NCI-H2171 (cell line): ENCODE measurements around the gene IP6K3.
A peak's percentile ranks its signal among the peaks of the same experiment; 100 is the strongest.

Source experiments
- DNase-seq: peaks from one replicate; lab custom pipeline; 2025; lab: John Stamatoyannopoulos, UW

IP6K3 gene

DNA sequence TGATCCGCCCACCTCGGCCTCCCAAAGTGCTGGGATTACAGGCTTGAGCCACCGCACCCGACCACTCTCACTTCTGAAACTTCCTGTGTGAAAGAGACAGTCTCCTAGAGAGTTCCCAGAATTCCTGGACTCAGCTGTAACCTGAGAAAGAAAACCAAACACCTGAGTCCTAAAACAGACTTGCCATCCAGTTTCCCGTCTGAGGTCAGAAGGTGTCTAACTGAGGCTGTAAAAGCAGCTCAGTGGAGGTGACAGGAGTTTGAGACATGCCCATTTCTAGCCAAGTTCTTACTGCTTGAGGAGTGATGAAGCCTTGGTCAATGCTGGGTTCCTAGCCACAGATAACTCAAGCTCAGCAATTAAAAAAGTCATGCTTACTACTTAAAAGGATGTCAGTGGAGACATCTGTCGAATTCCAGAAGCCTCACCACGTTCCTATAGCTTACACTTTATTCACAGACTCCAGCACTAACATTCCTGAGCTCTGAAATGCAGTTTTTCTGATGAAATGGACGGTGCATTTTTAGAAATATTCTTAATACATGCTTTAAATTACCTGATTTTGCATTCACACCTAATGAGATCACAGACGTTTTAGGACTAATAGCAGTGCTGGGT lies 41.3 kb downstream of the IP6K3 start:
- no peak for DNase-seq

DNA sequence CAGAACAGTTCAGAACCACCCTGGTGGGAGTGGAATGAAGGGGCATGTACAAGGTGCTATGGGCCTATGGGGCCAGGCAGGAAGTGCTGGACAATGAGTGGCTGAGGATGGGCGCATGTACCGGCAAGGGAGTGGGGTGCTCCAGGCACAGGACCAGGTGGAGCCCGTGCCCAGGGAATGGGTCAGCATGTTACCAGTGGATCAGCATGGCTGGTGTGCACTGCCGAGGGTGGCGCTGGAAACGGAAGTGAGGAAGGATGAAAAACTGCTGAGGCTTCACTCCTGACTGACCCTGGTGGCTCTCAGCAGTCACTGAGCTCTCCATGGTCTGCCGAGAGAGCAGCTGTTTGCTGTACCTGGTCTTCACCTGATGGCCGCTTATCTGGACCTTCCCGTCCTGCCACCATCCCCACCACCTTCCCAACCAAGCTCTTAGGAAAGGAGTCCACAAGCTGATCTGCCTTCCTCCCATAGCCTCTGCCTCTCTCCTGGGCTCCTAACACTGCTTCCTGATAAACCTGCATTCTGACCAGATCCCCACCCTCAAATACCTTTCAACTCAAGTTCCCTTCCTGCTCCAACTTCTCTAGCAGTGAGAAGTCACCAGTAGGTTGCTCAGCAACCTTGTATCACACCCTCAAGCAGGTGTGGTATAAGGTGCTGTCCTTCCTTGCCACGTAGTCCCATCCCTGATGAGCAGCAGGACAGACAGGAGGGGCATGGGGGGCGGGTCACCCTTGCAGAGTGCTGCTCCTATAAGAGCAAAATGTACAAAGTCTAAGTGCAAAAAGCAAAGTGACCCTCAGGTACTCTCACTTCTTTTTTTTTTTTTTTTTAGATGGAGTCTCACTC lies 42.3 kb downstream of the IP6K3 start:
- DNase-seq = no peak

DNA sequence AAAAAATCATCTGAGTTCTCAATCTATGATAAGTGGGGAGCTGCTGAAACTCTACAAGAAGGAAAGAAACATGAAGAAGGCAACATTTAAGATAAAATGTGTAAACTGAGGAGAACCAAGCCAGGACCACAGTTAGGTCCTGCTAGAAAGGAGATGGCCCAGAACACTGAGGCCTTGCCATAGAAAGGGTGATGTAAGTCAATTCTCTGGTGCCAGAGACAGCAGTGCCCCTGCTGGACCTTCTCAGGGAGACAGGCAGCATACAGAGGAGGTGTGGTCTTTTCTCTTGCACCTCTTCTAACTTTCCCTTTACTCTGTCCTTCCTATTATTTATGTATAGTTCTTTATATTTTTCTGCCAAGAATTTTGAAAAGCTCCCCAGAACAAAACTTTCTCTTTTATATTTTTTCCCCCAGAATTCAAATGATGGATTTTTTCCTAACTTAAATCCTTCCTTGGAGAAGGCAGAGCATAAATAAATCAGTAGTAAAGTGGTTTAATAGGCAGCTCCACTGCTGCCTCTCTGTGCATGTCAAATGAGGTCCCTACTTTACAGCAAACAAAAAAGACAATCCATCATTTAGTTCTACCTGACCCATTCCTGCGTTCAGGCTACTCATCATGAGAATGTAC lies 44.2 kb downstream of the IP6K3 start:
- no peak for DNase-seq

- no peak for DNase-seq
These were observed 46.2 kb downstream of the IP6K3 start for GRCh38 chr6:33700391-33701050.

- DNase-seq = no peak
These were observed 47.0 kb downstream of the IP6K3 start for GRCh38 chr6:33699739-33700138.

DNA sequence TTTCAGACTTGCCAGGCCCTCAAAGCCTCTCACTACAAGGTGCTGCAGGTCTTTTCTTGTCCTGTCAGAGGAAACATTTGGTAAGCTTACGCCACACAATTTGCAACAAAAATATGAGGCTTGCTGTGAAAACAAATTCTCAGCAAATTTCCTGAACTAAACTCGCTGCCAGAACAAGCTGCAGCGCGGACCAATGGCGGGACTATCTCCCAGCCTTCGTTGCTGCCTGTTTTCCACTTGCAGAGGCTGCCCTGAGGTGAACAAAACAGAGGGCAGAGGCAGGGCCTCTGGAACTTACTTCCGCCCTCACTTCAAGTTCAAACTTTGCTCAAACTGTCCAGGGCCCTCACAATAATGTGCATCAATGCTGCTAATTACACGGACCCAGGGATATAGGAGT lies 47.6 kb downstream of the IP6K3 start:
- no peak for DNase-seq

- no peak for DNase-seq
These were observed 48.2 kb downstream of the IP6K3 start for GRCh38 chr6:33698494-33698893.

DNA sequence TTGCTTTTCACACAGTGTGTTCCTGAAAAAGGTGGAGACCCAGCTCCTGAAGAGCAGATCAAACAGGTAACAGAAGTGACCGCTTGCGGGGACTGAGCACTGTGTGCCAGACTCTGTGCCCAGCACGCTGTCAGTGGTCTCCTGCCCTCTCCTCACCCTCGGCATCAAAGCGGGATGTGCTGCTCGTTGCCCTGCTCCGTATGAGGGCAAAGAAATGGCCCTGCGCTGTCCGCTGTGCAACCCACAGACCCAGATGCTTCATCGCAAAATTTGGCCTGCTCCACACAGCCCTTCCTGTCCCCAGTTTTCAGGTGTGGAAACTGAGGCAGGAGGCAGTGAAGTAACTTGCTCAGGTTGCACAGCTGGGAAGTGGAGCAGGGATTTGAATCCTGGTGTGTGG lies 48.9 kb downstream of the IP6K3 start:
- no peak for DNase-seq

DNA sequence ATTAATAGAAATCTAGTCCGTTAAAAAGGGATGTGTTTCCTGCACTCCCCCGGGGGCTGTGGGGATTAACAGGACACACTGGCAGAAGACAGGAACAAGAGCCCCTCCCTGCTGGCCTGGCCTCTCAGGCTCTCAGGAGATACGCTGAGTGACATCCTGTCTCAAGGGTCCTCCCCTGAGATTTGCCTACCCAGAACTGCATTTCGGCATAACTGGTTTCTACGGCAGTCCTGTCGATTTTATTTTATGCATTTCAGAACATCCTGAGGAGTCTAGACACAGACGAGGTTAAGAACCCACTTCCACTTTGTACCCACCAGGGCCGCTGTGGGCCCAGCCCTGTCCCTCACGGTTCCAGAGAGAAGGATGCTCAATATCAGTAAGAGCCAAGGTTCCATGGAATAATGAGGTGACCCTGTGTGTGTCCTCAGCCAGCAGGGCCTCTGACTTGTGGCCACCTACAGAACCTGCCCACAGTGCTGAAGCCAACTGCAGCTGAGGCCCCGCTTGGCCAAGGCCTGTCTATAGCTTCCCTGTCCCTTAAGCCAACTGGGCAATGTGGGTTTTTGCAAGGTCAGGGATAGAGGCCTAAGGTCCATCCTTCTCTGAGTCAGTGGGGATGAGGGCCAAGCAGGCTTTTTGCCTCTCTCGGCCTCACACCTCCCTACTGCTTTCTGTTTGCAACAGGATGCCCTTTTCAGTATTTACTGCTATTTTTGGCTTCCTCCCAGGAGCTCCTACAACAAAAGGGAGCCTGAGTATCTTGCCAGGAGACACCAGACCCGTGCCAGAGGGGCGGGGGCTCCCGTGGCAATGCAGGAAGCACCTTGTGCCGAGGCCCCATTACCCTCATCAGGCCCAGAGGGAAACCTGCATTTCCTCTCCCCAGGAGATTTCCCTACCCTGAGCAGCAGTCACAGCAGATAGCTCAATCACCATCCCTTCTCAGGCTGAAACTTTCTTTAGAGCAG lies 49.9 kb downstream of the IP6K3 start:
- DNase-seq = peak; percentile 10

GRCh38 chr6:33696076-33696475 lies 50.6 kb downstream of the IP6K3 start:
- DNase-seq = no peak

- DNase-seq = no peak
These were observed 51.2 kb downstream of the IP6K3 start for GRCh38 chr6:33695451-33695887.

DNA sequence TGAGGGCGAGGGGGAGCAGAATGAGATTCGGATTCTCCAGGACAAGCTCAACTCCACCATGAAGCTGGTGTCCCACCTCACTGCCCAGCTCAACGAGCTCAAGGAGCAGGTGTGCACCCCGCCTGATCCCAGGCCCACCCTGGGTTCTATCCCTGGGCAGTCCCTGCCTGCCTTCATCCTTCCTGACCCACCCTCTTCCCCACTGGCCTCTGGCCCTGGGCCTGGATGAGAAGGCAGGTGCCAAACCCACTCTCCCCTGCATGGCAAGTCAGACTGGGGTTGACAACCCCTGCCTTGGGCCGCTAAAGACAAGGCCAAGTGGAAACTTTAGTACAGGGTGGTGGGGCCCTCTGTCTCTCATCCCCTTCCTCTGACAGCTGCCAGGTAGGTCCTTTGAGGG lies 51.7 kb downstream of the IP6K3 start:
- DNase-seq = no peak

- DNase-seq = peak; percentile 94
These were observed 52.2 kb downstream of the IP6K3 start for GRCh38 chr6:33694401-33694931.

DNA sequence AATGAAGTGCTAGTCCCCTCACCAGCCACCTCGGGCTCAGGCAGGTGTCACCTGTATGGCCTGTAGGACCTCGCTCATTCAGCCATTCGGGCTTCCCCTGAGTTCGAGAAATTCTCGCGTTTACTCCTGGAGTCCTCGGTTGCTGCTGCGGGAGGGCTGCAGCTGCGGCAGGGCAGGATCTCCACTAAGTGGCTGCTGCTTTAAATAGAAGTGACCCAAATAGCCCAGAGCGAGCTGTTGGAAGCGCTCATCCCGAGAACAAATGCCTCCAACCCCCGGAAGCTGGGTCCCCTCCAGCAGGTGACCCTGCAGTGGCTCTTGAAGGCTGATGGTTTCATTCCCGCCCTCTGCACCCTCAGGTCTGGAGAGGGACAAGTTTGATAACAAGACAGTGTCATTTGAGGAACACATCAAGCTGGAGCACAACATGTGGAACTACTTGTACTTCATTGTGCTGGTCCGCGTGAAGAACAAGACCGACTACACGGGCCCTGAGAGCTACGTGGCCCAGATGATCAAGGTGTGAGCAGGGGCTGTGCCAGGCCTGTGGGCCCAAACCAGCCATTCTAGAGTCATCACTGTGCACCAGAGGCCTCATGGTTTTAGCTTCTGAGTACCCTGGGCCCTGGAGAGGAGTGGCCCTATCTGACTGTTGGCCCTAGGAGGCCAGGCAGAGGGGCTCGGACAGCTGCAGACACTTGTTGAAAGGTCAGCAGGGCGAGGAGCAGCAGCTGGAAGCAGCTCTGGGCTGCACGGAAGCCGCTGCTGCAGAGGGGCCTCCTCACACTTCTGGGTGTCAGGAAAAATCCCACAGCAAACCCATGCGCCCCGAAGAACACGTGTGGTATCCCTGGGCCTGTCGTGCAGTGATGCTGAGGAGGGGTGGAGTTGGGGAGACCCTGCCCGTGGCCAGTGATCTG lies 53.3 kb downstream of the IP6K3 start:
- DNase-seq = no peak

DNA sequence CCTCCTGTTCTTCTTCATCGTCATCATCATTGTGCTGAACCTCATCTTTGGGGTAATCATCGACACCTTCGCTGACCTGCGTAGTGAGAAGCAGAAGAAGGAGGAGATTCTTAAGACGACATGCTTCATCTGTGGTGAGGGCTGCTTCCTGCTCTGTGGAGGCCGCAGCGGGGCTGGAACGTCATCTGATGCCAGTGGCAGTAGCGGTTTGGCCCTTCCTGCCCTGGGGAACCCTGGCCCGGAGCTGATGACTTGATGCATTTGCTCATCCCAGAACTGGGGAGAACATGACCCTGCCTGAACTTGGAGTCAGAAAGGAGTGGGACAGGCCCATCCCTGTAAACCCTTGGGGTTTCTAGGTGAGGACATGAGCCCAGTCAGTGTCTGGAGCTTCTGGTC lies 53.9 kb downstream of the IP6K3 start:
- no peak for DNase-seq

- no peak for DNase-seq
These were observed 54.5 kb downstream of the IP6K3 start for GRCh38 chr6:33692078-33692759.

GRCh38 chr6:33691456-33692077 lies 55.1 kb downstream of the IP6K3 start:
- DNase-seq = no peak

GRCh38 chr6:33690766-33691165 lies 55.9 kb downstream of the IP6K3 start:
- no peak for DNase-seq

- no peak for DNase-seq
These were observed 56.8 kb downstream of the IP6K3 start for GRCh38 chr6:33689879-33690278.
